Mesothelial cell of epicardium (in vitro differentiated cells): ENCODE results near the gene RRBP1. TPM values are rescaled to one million over a fixed set of nuclear protein-coding genes. Genes with fewer than 3 reads are reported as not detected.

Source experiments
- DNase-seq, 2 experiments: peaks; one replicate each; pipeline ENCODE4 v3.0.0; 2021; ENCODE audit warnings: low spot score in 2 of 2; ENCODE audit not compliant: unreplicated experiment in 2 of 2
- H3K27ac Mint-ChIP-seq: 2 replicates; pipeline ENCODE4 v1.8.0; 2021; ENCODE audit warnings: mixed read lengths
- H3K27me3 Mint-ChIP-seq: 2 replicates; pipeline ENCODE4 v1.8.0; 2021; ENCODE audit warnings: low read depth, mixed read lengths
- H3K36me3 Mint-ChIP-seq: 2 replicates; pipeline ENCODE4 v1.8.0; 2021; ENCODE audit warnings: mixed read lengths
- H3K4me1 Mint-ChIP-seq: 2 replicates; pipeline ENCODE4 v1.8.0; 2021; ENCODE audit warnings: mixed read lengths
- H3K4me3 Mint-ChIP-seq: 2 replicates; pipeline ENCODE4 v1.8.0; 2021; ENCODE audit warnings: mild to moderate bottlenecking, moderate library complexity, mixed read lengths
- H3K9me3 Mint-ChIP-seq: 2 replicates; pipeline ENCODE4 v1.8.0; 2021; ENCODE audit warnings: mixed read lengths
- total RNA-seq: library from RNA; stranded (reverse); gene quantifications from 3 replicates; pipeline ENCODE4 v1.2.1, GENCODE V29; 2021
- TF ChIP-seq, protein P1 (sequence below): fragments of 200-600 bp; sonication (generic); IDR thresholded peaks from one replicate; pipeline ENCODE4 v1.5.0; 2021; ENCODE audit warnings: antibody characterized with exemption; ENCODE audit not compliant: unreplicated experiment

RRBP1 gene
- total RNA-seq, 1 donor from 2014 or later = 211 TPM

DNA sequence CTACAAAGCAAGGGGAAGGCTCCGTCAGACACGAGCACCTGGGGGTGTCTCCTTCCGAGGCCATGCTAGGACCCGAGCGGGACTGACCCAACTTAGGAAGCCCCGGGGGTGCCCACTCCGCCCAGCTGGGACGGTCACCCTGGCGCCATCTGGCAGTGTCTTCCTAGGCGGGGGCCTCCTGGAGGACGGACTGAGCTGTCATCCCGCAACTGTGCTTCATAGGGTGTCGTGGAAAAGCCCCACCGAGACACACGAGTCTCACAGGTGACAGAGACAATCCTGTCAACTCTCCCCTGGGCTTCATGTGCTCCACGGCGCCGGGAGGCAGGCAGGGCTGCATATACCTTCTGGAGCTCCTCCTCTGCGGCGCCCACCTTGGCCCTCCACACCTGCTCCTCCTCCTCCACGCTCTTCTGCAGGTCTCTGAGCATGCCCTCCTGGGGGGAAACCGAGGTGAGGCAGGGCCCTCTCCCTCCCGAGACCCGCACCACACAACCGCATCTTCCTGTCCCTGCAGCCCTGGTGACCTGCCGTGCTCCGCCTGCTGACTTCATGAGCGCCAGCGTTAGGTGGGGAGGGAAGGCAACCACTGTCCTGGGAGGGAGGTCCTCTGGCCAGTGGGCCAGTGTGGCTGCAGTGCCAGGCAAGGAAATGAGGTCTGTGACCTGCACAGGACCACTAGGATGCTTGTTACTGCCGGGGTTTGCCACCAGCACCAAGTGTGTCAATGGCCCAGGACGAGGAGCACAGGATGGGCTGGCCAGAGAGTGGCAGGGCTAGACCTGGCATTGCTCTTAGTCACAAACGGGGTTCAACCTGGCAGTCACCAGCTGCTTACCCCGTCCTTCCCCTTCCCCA is 61.4 kb downstream of the RRBP1 start:
- TF ChIP-seq, protein P1, sequence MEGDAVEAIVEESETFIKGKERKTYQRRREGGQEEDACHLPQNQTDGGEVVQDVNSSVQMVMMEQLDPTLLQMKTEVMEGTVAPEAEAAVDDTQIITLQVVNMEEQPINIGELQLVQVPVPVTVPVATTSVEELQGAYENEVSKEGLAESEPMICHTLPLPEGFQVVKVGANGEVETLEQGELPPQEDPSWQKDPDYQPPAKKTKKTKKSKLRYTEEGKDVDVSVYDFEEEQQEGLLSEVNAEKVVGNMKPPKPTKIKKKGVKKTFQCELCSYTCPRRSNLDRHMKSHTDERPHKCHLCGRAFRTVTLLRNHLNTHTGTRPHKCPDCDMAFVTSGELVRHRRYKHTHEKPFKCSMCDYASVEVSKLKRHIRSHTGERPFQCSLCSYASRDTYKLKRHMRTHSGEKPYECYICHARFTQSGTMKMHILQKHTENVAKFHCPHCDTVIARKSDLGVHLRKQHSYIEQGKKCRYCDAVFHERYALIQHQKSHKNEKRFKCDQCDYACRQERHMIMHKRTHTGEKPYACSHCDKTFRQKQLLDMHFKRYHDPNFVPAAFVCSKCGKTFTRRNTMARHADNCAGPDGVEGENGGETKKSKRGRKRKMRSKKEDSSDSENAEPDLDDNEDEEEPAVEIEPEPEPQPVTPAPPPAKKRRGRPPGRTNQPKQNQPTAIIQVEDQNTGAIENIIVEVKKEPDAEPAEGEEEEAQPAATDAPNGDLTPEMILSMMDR = no peak
- Mint-ChIP-seq H3K27ac (no peak overlapping the region), H3K36me3 (peaks cover 12% of the 10 kb centered on the region), H3K4me1 (no peaks in the 10 kb centered on the region), H3K4me3 (no peak overlapping the region), H3K9me3 (no peaks in the 10 kb centered on the region), H3K27me3 (no peaks in the 10 kb centered on the region)
- peak in 1 of 2 experiments; percentile 35 for DNase-seq

DNA sequence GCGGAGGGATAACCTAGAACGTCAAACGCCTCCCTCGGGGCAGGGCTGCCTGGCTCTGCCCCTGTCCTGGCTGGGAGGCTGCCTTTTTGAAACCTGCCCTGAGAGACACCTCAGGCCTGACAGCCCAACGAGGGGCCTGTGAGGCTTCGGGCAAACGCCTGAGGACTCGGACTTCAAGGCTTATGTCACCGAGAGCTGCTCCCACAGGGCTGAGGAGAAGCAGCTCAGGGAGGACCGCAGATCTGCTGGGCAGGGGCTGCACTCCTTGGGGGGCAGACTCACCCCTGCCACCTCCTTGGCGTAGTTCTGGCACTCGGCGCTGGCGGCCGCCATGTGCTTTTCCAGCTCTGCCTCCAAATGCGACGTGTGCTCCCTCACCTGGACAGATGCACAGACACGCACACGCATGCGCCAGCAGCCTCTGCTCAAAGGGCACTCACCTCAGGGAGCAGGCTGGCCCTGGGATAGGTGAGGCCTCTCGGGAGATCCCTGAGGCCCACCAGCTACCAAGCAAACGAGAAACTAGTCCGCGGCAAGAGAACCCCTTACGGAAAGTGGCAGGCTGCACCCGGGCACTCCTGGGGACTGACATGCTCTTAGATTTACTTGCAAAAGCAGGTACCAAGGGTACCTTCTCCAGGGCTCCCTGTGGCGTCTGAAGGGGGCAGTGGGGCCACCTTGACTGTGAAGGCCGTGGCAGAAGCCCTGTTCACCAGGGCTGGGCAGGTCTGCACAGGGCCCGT is 62.5 kb downstream of the RRBP1 start:
- DNase-seq = no peak
- peaks cover 10% of the 10 kb centered on the region for H3K36me3 Mint-ChIP-seq
- H3K27ac Mint-ChIP-seq = no peak overlapping the region
- no peaks in the 10 kb centered on the region for H3K27me3 Mint-ChIP-seq
- peaks cover 4% of the 10 kb centered on the region for H3K4me1 Mint-ChIP-seq
- H3K4me3 Mint-ChIP-seq = no peak overlapping the region
- no peaks in the 10 kb centered on the region for H3K9me3 Mint-ChIP-seq
- TF ChIP-seq, protein P1 = no peak

DNA sequence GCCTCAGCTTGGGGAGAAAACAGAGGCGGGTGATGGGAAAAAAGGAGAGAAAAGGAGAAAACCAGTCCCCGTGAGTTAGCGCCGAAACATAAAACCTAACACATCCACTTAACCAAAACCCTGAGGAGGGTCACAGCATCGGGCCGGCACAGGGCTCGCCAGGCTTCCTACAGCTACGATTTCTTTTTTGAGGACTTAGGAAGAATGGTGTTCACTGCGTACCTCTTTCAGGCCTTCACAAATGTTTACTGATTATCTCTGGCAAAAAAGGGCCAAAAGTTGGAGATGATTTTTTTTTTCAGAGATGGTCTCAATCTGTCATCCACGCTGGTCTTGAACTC is 63.4 kb downstream of the RRBP1 start:
- TF ChIP-seq, protein P1 = no peak
- Mint-ChIP-seq H3K27ac (no peak overlapping the region), H3K27me3 (no peaks in the 10 kb centered on the region), H3K4me1 (peaks cover 7% of the 10 kb centered on the region), H3K4me3 (no peak overlapping the region), H3K9me3 (no peaks in the 10 kb centered on the region), H3K36me3 (peaks cover 9% of the 10 kb centered on the region)
- peak in 1 of 2 experiments; percentile 7 for DNase-seq

DNA sequence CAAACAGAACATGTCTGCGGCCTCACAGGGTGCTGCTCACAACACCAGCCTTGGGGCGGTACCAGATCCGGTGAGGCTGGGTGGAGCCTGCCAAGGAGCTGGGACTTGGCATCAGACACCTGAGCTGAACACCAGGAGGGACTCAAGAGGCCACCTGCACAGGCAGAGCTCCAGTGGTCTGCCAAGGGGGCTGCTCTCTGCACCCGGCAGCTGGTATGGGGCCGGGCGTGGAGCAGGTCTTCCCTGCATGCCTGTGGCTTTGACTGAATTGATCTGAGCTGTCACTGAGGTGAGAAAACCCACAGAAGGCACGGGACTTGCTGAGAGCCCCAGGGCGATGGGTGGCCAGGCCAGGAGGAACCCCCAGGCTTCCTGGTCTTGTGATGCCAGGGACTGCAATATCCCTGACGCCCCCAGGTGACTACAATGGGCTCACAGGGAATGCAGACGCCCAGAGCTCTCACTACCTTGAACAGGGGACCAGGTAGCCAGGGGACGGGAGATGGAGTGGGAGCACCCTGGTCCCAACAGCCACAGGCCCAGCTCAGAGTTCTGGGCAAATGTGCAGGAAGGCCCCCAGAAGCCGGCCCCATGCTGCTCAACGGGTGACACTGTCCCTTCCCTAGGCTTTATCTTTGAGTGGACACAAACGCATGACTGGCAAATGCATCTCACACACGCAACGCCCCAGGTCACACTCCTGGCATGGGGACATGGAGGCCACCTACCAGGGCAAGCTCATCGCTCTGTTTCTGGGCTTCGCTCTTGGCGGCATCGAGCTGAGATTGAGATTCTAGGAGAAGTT is 64.0 kb downstream of the RRBP1 start:
- H3K36me3 Mint-ChIP-seq = peaks cover 9% of the 10 kb centered on the region
- TF ChIP-seq, protein P1 = no peak
- H3K4me3 Mint-ChIP-seq = no peak overlapping the region
- H3K27ac Mint-ChIP-seq = no peak overlapping the region
- H3K27me3 Mint-ChIP-seq = no peaks in the 10 kb centered on the region
- DNase-seq = peak in 1 of 2 experiments; percentile 33
- H3K9me3 Mint-ChIP-seq = no peaks in the 10 kb centered on the region
- peaks cover 7% of the 10 kb centered on the region for H3K4me1 Mint-ChIP-seq

DNA sequence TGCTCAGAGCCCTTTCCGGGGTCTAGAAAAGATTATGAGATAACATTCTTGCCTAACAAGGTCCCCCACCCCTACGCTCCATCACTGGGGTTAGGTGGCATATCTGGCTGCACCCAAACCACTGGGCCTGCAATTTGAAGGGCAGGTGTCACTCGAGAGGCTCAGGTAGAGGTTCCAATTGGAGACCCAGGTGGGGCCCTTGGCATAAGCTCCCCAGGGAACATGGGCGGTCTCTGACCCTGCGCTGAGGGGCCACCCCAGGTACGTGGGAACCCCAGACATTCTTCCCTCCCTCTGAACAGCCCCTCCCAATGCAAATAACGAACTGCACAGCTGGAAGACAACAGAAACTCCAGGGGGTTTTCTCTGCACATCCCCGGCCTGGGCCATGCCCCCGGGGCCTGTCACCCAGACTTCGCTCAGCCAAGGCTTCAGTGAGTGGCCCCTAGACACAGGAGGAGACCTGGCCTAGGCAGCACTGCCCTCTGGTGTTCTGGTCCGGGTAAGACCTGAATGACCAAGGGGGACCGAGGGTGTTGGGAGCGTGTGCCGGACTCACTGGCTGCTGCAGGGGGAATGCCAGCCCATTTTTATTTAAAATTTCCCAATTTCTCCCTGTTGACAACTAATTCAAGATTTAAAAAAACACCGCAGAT is 64.7 kb downstream of the RRBP1 start:
- peaks cover 8% of the 10 kb centered on the region for H3K36me3 Mint-ChIP-seq
- DNase-seq = peak in 1 of 2 experiments; percentile 69
- no peaks in the 10 kb centered on the region for H3K27me3 Mint-ChIP-seq
- TF ChIP-seq, protein P1 = peak; percentile 63
- no peak overlapping the region for H3K27ac Mint-ChIP-seq
- H3K4me3 Mint-ChIP-seq = no peak overlapping the region
- peaks cover 10% of the 10 kb centered on the region for H3K4me1 Mint-ChIP-seq
- no peaks in the 10 kb centered on the region for H3K9me3 Mint-ChIP-seq
